HG03457 (cell line): ENCODE data around the gene BFSP2.

Experiments used
- ATAC-seq: cut with Tn5 transposase; IDR thresholded peaks from one replicate; pipeline ENCODE4 v1.9.1; 2021; ENCODE audit warnings: moderate number of reproducible peaks; ENCODE audit not compliant: unreplicated experiment

BFSP2 gene

DNA sequence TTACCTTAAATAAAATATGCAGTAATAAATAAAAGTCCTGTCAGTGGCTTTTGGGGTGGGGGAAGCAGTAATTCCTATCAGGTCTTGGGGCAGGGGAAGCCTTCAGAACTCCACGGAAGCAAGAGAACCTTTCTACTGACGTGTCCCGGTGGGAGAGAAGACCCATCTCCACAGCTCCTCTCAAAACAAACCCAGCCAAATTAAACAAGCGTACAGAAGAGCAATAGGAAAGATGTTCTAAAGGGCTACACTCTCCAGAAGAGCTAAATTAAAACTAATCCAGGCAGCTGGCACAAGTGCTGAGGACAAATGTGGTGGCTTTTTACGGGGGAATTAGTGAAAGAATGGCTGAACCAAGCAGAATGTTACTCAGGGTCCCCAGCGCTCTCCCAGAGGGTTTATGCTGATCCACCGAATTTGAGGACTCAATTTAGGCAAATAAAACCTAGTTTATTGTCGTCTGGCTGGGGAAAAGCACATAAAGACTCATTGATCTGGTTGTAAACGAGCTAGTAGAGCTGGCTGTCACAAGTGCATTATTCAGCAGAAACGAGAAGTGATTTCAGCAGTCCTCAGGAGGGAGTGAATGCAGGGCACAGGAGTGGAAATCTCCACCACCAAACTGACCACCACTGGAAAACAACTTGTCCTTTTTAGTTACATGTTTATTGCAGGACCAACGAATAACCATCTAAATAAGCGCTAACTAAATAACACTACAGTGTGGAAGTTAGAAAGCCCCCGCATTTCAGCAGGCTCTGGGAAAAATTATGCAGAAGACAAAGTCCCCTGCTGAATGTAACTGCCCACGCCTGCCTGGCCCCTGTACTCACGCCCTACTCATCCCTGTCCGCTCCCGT lies 13.5 kb downstream of the BFSP2 start:
- ATAC-seq, result no peak

DNA sequence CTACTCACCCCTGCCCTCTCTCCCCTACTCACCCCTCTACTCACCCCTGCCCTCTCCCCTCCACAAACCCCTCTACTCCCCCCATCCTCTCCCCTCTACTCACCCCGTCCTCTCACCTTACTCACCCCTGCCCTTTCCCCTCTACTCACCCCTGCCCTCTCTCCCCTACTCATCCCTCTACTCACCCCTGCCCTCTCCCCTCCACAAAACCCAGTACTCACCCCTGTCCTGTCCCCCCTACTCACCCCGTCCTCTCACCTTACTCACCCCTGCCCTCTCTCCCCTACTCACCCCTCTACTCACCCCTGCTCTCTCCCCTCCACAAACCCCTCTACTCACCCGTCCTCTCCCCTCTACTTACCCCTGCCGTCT lies 14.2 kb downstream of the BFSP2 start:
- ATAC-seq, result no peak

DNA sequence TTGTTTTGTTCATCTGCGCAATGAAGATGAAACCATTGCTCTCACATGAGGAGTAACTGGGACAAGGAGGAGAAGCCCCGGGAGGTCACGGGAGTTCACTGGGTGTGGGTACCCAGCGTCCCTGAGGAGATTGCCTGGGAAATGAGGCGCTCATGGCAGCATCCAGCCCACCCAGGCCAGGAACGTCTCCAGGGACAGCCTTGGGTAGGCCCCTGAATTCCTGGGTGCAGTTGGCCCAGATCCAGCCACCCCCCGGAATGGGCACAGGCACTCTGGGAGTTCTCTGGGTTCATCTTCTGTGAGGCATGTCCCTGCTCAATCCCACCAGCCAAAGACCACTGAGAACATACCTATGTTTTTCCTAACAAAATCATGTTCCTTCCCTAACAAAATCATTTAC lies 18.5 kb downstream of the BFSP2 start:
- ATAC-seq, result no peak

DNA sequence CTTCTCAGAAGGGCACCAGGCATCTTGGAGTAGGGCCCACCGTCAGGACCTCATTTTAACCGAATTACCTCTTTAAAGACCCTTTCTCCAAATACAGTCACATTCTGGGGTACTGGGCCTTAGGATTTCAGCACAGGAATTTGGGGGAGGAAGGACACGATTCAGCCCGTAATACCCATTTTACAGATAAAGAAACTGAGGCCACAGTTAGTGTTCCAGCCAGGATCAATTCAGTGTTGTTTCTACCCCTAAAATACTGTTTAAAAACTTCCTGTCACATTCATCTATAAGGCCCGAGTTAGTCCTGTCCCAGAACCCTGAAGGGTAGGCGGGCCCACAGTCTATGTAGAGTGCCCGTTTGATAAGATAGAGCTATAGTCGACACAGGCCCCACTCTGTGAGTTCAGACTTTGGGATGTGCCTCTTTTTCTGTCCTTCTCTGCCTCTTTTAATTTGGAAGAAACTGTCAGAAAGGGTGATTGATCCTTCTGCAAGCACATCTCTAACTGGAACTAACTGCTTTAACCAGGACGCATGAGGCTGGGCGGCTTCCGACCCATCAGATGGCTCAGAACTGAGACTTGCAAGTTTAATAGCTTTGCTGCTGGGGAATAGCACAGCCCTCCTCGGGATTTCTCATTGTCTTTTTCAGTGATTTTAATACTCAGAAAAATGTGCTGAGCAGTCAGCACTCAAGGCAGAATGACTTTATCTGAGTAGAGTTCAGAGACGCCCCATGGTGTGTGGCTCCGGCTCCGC lies 19.5 kb downstream of the BFSP2 start:
- no peak for ATAC-seq

DNA sequence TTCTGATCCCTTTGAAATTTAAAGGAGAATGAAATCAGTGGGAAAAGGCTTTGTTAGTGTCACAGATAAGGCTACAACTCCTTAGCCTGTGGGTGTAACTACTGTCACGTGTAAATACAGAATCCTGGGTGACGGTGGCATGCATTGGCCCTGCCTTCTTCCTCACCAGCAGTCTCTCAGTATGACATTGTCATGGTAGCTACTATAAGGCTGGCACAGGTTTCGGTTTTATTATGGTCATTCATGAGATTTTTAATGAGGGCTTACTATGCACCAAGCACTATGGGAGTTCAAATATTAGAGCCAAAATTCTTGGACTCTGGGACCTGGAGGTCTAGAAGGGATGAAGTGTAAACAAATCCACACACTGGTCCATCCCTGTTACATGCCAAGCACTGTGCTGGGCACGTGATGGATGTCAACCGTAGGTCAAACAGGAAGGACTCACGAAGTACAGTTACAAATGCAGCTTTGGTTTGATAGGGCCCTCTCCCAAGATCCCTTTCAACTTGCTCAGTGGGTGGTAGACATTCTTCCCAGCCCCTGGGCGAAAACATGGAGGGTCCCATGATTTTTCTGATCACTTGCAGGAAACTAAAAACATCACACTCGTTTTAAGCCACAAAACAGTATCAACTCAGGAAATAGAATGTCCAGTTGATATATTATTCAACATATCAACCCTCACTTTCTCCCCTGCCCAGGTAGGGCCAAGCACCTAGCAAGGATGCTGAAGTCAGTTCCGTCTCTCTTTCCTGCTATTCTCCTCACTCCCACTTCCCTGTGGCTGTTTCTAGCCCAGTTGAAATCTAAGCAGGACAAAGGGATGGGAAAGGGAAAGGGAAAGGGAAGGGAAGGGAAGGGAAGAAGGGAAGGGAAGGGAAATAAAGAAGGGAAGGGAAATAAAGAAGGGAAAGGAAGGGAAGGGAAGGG lies 25.3 kb downstream of the BFSP2 start:
- no peak for ATAC-seq

DNA sequence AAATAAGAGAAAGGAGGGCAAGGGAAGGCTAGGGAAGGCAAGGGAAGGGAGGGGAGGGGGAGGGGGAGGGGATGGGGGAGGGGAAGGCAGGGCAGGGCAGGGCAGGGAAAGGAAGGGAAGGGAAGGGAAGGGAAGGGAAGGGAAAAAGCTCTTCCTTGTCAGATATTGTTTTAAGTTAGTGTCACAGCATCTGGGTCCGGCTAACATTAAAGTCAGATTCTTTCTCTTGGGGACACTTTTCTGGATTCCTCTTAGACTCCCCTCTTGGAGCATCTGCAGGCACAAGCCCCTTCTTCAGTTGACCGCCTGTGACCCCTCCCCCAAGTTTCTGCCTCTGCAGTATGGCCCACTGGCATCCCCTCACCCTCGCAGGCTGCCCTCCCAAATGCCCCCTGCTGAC lies 26.0 kb downstream of the BFSP2 start:
- no peak for ATAC-seq

DNA sequence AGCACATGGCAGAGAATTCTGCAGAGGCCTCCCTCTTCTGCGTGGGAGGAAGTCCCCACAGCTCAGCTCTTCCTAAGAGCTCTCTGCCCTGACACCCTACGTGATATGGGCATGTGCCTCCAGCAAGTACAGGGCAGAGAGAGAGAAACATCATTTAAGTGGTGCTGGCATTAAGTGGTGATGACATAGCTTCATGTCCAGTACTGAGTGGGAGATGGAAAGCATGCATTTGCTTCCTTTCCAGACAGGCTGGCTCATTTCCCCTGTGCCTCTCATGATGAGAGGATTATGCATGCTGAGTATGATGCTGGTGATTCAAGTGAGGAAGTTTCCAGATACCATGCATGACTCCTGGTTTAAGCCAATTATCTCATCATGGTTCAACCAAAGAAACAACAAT lies 26.9 kb downstream of the BFSP2 start:
- ATAC-seq, result no peak

DNA sequence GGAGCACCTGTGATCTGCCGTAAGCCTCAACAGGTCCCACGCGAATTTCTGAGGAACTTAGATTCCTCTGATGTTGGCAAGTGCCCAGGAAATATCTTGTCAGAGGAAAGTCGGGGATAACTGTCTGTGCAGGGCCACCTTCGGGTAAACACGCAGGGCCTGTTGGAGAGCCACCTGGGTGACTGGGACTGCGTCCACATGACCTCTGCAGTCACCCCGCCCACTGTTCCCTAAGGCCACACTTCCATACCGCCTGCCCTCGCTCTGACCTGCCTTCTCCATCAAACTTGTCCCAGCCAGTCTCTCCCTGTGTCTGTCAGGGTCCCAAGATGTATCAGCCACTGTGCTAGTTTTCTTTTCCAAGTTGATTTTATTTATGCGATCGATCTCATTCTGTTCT lies 28.7 kb downstream of the BFSP2 start:
- ATAC-seq, result no peak

DNA sequence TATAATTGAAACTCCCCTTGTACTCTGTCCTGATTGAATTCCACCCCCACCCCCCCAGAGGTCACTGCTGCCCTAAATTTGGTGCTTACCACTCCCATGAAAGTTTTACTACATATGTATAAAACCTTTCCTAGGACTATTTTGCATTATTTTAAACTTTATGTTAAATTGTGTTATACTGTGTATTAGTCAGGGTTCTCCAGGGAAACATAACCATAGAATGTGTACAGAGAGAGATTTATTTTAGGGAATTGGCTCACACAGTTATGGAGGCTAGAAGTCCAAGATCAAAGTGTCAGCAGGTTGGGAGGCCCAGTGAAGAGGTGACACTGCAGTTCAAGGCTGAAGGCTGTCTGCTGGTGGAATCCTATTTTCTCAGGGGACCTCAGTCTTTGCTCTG lies 29.2 kb downstream of the BFSP2 start:
- no peak for ATAC-seq

DNA sequence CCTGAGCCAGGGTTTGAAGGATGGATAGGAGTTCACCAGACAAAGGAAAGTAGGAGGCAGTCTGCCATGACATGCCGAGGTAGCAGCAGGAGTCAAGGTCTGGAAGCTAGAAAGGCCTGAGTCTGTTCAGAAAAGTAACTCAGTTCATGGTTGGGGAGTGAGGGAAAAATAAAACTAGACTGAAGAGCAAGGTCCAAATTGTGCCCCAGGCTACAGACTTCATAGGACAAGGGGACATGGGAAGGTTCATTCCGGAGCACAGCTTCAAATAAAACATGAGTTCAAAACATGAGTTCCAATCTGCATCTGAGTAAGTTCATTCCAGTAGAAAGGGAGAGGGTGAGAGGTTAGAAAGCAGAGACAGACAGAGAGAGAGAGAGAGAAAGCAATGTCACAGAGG lies 39.7 kb downstream of the BFSP2 start:
- ATAC-seq, result no peak

DNA sequence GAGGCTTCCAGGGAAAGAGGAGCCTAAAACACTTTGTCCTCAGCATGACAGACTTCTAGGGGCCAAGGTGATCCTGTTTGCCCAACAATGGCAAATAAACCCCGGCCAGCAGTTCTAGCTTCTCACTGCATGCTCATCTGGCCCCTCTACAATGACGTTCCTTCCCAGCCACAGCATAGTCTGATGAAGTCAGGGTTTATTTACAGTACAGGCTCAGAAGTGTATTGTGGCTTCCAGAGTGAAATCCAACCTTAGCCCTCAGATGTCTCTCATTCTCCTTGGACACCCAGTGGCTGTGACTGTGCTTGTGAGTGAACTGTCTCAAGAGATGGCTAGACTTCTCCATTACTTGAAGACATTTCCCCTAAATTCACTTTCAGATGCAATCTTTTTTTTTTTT lies 40.8 kb downstream of the BFSP2 start:
- no peak for ATAC-seq

DNA sequence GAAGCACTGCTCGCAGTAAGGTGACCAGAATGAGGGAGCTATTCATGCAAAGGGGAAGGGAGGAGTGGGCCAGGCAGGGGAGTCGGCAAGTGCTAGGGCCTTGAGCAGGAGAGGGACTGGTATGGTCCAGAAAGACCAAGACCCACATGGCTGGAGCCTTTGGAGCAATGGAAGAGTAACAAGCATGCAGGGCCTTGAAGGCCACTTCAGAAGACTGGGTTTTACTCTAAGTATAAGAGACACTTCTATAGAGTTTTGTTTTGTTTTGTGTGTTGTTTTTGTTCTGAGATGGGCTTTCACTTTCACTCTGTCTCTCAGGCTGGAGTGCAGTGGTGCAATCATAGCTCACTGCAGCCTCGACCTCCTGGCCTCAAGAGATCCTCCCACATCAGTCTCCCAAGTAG lies 42.0 kb downstream of the BFSP2 start:
- ATAC-seq, result no peak

DNA sequence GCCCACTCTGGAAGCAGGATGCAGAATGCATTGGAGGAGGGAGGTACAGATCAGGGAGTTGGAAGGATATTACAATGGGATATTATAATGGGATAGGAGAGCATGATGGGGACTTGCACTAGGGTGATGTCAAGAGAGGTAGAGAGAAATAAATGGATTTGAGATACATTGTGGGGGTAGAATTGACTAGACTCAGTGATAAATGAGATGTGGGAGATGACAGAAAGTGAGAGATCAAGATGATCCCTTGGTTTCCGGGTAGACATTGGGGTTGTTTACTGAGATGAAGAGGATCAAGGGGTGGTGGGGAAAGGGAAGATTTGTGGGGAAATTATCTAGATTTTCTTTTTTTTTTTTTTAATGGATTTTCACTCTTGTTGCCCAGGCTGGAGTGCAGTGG lies 42.7 kb downstream of the BFSP2 start:
- no peak for ATAC-seq

DNA sequence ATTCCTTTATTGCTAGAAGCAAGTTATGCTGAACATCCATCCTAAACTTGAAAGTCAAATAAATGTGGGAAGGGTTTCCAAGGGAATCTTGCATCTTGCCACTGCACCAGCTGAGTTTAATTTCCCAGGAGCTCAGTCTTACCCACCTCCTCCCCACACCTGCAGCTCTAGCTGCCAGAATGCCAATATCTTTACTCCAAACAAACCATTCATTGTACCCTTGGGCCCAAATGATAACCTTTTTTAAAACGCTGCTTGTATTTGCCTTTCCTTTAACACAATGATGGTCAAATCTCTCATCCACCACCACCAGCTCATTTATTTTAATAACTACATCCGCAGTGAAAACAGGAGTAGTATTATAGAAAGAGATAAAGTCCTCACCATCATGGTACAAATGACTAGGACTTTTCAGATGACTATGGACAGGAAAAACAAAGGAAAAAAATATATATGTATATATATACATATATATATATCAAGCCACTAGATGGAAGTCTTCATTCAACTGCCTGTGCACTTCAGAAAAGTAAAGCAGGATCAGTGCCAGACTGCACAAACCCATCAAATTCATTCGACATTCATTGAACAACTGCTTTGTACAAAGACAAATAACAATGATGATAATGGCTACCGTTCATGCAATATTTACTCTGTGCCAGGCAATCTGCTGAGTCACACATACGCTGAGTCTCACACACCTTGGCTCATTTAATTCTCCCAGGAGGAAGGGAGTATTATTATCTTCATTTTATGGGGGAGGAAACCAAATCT lies 44.0 kb downstream of the BFSP2 start:
- ATAC-seq, result no peak

DNA sequence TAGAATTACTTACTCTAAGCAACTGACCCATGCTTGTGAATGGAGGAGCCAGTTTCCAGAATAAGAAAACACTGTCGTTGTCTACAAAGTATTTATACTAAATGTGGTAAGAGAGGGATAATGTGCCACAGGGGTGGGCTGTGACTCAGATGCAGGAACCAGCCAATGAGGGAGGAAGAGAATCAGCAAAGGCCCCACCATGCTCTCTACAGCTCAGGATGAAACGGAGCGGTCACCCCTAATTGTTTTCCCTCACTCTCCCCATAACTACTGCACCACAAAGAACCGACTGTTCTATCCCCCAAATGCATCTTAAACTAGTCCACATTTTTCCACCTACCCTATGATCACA lies 44.5 kb downstream of the BFSP2 start:
- no peak for ATAC-seq

DNA sequence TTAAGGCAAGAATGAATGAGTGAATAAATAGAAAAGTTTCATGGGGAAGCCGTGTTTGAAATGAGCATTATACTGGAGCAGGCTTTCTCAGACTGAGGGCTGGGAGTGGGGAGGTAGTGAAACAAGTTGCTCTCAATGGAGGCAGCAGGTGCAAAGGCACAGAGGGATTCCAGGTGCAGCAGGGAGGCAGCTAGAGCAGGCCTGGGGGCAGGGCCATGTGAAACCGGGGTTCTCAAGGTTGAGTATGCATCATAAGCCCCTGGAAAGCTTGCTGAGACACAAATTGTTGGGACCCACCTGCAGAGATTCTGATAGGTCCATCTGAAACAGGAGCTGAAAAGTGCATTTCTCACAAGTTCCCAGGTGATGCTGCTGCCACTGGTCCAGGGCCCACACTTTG lies 45.3 kb downstream of the BFSP2 start:
- no peak for ATAC-seq

DNA sequence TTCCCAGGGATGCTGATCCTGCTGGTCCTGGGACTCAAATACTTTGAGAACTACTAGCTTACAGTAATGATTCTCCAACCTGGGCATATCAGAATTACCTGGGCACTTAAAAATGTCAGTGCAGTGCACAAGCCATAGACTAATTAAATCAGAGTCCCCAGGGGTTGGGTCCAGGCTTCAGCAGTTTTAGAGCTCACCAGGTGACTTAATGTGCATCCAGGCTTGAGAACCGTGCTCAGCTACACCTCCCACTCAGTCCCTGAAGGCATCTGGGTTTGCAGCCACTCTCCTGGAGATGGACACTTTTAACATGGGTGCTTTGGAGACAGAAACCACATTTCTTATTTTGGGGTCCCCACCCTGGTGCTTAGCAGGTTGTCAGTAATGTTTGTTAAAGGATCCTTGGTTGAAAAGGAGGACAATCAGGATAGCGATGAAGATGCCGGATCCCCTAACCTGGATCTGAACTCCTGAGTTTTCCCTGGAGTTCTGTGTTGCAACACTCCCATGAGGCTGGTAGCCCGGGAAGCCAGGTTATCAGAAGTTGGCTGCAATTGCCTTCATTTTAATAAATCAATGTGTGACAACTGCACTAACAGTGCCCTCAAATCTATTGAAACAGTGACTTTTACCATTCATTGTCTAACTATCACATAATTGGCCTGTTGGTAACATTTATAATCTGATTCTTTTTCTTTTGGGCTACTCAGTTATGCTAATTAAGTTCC lies 48.1 kb downstream of the BFSP2 start:
- no peak for ATAC-seq

DNA sequence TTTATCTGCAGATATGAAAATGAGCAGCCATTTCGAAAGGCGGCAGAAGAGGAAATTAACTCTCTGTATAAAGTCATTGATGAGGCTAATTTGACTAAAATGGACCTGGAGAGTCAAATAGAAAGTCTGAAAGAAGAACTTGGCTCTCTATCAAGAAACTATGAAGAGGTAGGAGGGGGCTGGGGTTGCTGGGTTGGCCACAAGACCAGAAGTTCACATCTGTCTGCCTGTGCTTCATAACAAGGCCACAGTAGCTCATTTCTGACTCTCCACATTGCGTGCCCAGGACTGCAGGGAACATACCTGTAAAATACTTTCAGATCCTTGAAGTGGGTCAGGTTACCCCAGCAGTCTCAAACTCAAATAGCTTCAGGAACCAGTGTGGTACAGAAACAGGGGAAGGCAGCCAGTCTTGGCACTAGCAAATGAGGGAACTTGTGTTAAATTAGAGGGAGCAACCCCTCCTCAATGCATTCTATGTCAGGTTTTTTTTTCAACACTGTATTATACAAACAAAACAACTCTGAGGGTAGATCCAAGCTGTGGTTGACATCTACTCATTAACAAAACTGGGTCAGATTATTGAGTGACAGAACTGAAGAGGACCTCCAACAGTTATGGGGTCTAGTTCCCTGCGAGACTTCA lies 48.7 kb downstream of the BFSP2 start:
- peak; percentile 91 for ATAC-seq

DNA sequence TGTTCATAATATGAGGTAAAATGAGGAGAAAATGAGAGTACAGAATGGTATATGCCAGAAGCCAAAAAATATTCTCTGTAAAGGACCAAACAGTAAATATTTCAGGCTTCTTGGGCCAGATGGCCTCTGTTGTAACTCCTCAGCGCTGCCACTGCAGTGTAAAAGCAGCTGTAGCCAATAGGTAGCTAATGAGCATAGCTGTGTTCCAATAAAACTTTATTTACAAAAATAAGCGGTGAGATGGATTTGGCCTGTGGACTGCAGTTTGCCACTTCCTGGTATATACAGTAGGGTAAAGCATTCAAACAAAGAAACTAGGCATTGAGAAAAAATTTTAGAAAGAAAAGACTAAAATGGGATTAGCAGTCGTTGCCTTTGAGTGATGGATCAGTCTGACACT lies 51.5 kb downstream of the BFSP2 start:
- no peak for ATAC-seq
